Astrocyte (in vitro differentiated cells and primary cell): ENCODE measurements around the gene SCRN1. TPM values are rescaled to one million over a fixed set of nuclear protein-coding genes. Genes with fewer than 3 reads are reported as not detected.

Source experiments
- DNase-seq: peaks from one replicate; pipeline ENCODE4 v3.0.0-alpha.2; 2010; ENCODE audit warnings: low read depth
- FAIRE-seq: peaks from 2 replicates; lab custom pipeline; 2011; peaks lifted over from hg19 to GRCh38; lab: Jason Lieb, UNC
- H2AFZ ChIP-seq: 2 replicates; pipeline ENCODE4 v1.6.0; 2012; ENCODE audit warnings: low read depth, low read length, inconsistent platforms
- H3K27ac ChIP-seq: 2 replicates; pipeline ENCODE4 v1.5.1; 2011; ENCODE audit warnings: low read depth, low read length, inconsistent platforms
- H3K27me3 ChIP-seq: 2 replicates; pipeline ENCODE4 v1.6.0; 2011; ENCODE audit warnings: low read length, inconsistent platforms; ENCODE audit not compliant: insufficient read depth
- H3K36me3 ChIP-seq: 2 replicates; pipeline ENCODE4 v1.5.1; 2011; ENCODE audit warnings: low read length, inconsistent platforms; ENCODE audit not compliant: insufficient read depth
- H3K4me1 ChIP-seq: 2 replicates; pipeline ENCODE4 v1.5.1; 2011; ENCODE audit warnings: low read length, inconsistent platforms; ENCODE audit not compliant: insufficient read depth
- H3K4me2 ChIP-seq: 2 replicates; pipeline ENCODE4 v1.6.0; 2012; ENCODE audit warnings: low read length, inconsistent platforms
- H3K4me3 ChIP-seq: 2 replicates; pipeline ENCODE4 v1.5.1; 2011; ENCODE audit warnings: low read depth, mild to moderate bottlenecking, low read length, inconsistent platforms; ENCODE audit not compliant: insufficient read depth
- H3K79me2 ChIP-seq: 2 replicates; pipeline ENCODE4 v1.6.0; 2012; ENCODE audit warnings: mild to moderate bottlenecking, low read length, inconsistent platforms; ENCODE audit not compliant: insufficient read depth
- H3K9ac ChIP-seq: 2 replicates; pipeline ENCODE4 v1.6.0; 2012; ENCODE audit warnings: mild to moderate bottlenecking, low read length, inconsistent platforms
- H3K9me3 ChIP-seq: 2 replicates; pipeline ENCODE4 v1.5.1; 2012; ENCODE audit warnings: low read depth, mild to moderate bottlenecking, low read length, inconsistent platforms; ENCODE audit not compliant: insufficient read depth
- H4K20me1 ChIP-seq: 2 replicates; pipeline ENCODE4 v1.6.0; 2012; ENCODE audit warnings: low read length, inconsistent platforms; ENCODE audit not compliant: insufficient read depth
- H3K27ac Mint-ChIP-seq: one replicate; pipeline ENCODE4 v1.8.0; 2021; ENCODE audit warnings: mild to moderate bottlenecking, mixed read lengths; ENCODE audit not compliant: unreplicated experiment
- H3K27me3 Mint-ChIP-seq: one replicate; pipeline ENCODE4 v1.8.0; 2021; ENCODE audit warnings: low read depth, mixed read lengths; ENCODE audit not compliant: unreplicated experiment
- H3K36me3 Mint-ChIP-seq: one replicate; pipeline ENCODE4 v1.8.0; 2021; ENCODE audit warnings: low read depth, mixed read lengths; ENCODE audit not compliant: unreplicated experiment
- H3K4me1 Mint-ChIP-seq: one replicate; pipeline ENCODE4 v1.8.0; 2021; ENCODE audit warnings: low read depth, mixed read lengths; ENCODE audit not compliant: unreplicated experiment
- H3K4me3 Mint-ChIP-seq: one replicate; pipeline ENCODE4 v1.8.0; 2021; ENCODE audit warnings: mild to moderate bottlenecking, moderate library complexity, mixed read lengths; ENCODE audit not compliant: unreplicated experiment
- H3K9me3 Mint-ChIP-seq: one replicate; pipeline ENCODE4 v1.8.0; 2021; ENCODE audit warnings: mild to moderate bottlenecking, mixed read lengths; ENCODE audit not compliant: unreplicated experiment
- CTCF ChIP-seq: IDR thresholded peaks from 2 replicates; pipeline ENCODE4 v1.5.1; 2011; ENCODE audit warnings: low read depth, mild to moderate bottlenecking, inconsistent platforms, low read length, moderate library complexity; ENCODE audit not compliant: insufficient read depth
- EZH2 ChIP-seq: IDR thresholded peaks from 2 replicates; pipeline ENCODE4 v1.6.1; 2012; ENCODE audit warnings: mild to moderate bottlenecking, low read length, inconsistent platforms; ENCODE audit not compliant: insufficient read depth
- total RNA-seq: library from RNA; stranded (reverse); gene quantifications from 2 replicates; pipeline ENCODE4 v1.2.1, GENCODE V29; 2021

The SCRN1 gene
- total RNA-seq, 1 donor from 2014 or later = 116 TPM

DNA sequence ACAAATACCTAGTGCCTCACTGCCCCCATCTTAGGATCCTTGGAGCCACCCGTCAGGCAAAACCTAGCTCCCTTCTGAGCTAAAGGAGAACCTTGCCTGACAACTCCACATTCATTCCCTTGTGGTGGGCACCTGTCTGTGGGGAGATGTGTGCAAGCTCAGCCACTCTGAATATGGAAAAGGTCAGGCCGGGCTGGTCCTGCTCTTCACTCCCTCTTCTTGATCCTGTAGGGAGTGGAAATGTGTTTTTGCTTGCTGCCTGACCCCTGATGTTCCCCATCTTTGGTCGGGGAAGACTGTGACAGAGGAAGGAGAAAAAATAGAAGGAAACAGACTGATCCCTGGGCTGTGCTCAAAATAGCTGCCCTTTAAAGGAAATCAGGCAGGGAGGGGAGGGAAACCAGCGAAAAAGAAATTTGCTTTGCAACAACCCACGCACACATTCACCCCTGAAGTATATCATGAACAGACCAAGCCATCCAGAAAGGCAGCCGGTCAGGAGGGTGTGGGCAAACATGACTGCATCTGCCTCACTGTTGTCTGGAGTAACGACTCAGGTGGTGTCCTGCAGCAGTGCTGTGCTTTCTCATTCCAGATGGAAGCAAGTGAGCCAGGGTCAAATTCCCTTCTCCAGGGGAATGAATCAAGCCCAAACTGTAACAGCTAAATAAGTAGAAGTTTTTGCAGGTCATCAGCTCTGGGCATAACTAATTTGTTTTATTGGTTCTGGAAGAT lies 74.0 kb downstream of the SCRN1 start:
- FAIRE-seq = no peak
- Mint-ChIP-seq H3K4me1 (peaks cover 5% of the 10 kb centered on the region), H3K36me3 (peaks cover 10% of the 10 kb centered on the region), H3K27ac (no peak overlapping the region), H3K4me3 (no peak overlapping the region), H3K27me3 (no peaks in the 10 kb centered on the region), H3K9me3 (no peaks in the 10 kb centered on the region)
- Histone ChIP-seq H3K4me2 (no peak overlapping the region), H3K79me2 (peaks cover 3% of the 10 kb centered on the region), H3K36me3 (peaks cover 2% of the 10 kb centered on the region), H3K4me3 (no peak overlapping the region), H3K4me1 (no peaks in the 10 kb centered on the region), H2AFZ (no peak overlapping the region), H4K20me1 (peaks cover 5% of the 10 kb centered on the region), H3K27ac (no peak overlapping the region), H3K9ac (no peak overlapping the region), H3K9me3 (no peaks in the 10 kb centered on the region), H3K27me3 (no peaks in the 10 kb centered on the region)
- peak; percentile 54 for DNase-seq
- TF ChIP-seq EZH2 = no peak
- no peak for TF ChIP-seq CTCF

DNA sequence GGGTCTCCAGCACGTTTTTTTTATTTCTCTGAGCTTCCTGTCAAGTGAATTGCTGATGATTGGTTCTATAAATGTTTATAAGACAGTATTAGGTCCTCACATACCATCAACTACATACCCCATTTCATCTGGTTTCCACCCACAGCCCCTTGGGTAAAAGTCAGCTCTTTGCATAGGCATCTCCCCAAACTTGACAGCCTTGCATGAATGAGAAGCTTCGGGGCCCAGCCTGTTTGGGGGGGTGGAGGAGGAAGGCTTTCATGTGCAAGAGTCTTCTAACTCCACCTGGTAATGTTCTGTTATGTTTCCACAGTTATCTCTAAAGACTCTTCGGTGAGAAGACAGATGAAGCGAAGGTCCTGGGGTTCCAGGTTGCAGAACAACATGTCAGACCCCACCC lies 75.4 kb downstream of the SCRN1 start:
- Histone ChIP-seq H4K20me1 (no peaks in the 10 kb centered on the region), H3K4me3 (no peak overlapping the region), H3K4me1 (no peaks in the 10 kb centered on the region), H3K27me3 (no peaks in the 10 kb centered on the region), H2AFZ (no peak overlapping the region), H3K79me2 (no peaks in the 10 kb centered on the region), H3K4me2 (no peak overlapping the region), H3K27ac (no peak overlapping the region), H3K9ac (no peak overlapping the region), H3K36me3 (peaks cover 2% of the 10 kb centered on the region), H3K9me3 (no peaks in the 10 kb centered on the region)
- FAIRE-seq (no peak), DNase-seq (no peak)
- no peak overlapping the region for H3K27ac Mint-ChIP-seq
- TF ChIP-seq EZH2 (no peak), CTCF (no peak)
- peaks cover 5% of the 10 kb centered on the region for H3K4me1 Mint-ChIP-seq
- H3K27me3 Mint-ChIP-seq = no peaks in the 10 kb centered on the region
- no peaks in the 10 kb centered on the region for H3K9me3 Mint-ChIP-seq
- H3K36me3 Mint-ChIP-seq = peaks cover 6% of the 10 kb centered on the region
- no peak overlapping the region for H3K4me3 Mint-ChIP-seq
